ENCODE results near the gene GCNT4.
"Not testable (repeated sequence)": the region's sequence is repeated elsewhere in the genome, so short reads cannot be mapped to it uniquely, and the experiment has no call there.

GCNT4 gene, protein sequence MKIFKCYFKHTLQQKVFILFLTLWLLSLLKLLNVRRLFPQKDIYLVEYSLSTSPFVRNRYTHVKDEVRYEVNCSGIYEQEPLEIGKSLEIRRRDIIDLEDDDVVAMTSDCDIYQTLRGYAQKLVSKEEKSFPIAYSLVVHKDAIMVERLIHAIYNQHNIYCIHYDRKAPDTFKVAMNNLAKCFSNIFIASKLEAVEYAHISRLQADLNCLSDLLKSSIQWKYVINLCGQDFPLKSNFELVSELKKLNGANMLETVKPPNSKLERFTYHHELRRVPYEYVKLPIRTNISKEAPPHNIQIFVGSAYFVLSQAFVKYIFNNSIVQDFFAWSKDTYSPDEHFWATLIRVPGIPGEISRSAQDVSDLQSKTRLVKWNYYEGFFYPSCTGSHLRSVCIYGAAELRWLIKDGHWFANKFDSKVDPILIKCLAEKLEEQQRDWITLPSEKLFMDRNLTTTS

DNA sequence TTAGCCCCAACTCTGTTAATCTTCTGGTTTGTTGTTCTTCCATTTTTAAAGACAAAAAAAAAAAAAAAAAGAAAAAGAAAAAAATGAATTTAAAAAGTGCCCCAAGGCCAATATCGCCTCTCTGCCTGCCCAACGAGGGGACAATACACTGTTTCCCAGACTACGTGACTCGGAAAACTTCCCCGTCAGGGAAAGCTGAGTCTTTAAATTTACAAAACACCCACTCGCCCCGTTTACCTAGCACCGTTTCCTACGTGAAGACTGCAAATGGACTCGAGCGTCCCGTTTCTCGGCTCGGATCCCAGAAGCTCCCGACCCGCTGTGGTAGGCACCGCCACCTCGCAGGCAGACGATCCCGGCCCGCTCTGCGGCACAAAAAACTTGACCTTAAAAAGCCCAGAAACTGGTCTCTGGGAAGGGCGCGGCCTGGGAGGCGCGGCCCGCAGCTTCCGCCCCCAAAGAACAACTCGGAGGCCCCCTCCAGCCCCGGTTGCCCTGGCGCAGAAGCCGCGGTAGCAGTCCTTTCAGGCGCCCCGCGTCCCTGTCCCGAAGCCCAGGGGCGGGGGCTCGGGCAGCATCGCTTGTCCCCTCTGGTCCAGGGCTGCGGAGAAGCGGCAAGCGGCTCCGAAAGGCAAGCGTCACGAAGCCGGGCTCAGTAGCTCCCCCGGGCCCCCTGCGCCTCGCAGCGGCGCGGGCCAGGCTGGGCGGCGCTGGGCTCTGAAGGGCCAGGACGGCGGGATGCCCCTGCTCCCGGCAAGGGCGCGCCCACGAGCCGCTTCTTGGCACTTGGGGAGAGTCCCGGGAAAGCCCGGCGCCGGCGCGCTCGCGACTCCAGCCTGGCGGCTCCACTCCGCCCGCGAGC, at the start of gene GCNT4:
Gene GCNT4, minus strand, starts transcription at position 367 of the 862 bp plus-strand sequence. CDS start 22,521 bp downstream, outside the sequence.
- DNase-seq (ENCODE audit: low read depth, low spot score) = no peak

DNA sequence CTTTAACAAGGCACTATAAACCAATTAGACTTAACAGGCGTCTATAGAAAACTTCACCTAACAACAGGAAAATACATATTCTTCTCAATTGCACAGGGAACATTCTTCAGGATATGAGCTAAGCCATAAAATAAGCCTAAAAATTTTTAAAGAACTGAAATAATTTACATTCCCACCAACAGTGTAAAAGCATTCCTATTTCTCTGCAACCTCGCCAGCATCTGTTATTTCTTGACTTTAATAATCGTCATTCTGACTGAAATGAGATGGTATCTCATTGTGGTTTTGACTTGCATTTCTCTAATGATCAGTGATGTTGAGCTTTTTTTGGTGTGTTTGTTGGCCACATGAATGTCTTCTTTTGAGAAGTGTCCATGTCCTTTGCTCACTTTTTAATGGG, 43.6 kb upstream of the GCNT4 start:
- DNase-seq (ENCODE audit: low read depth, low spot score) = not testable (repeated sequence)

DNA sequence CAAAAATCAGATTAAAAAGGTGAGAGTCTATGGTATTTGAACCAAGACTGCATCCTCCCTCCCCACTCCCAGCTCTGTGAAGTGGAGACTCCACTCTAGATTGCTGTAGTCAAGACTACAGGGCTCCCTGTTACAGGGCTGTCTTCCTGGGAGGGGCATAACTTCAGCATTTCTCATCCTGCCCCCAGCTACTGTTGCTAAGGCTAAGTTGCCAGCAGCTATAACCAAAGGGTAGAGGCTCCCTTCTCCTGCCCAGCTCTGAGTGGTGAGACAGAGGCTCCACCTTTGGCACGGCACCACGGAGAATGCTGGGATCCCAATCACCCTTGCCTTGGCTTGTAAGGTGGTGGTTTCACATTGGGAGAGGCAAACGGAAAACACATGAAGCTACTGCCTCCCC, 39.2 kb upstream of the GCNT4 start:
- no peak for DNase-seq (ENCODE audit: low read depth, low spot score)

DNA sequence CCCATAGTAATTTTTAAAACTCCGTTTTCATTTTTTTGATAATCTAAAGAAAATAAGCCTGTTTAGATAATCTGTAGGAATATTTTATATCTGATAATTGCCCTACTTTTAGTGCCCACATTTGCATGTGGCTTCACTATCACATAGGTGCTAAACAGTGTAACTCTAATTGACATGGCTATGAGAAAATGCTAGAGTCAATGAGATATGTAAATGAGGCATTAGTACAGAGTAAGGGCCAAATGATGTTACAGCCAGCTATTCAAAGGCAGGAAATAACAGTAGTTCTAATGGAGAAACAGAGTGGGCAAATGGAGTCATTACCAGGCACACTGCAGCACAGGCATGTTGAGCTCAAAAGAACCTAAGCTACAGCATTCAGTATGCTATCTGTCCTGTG, 37.3 kb upstream of the GCNT4 start:
- DNase-seq (ENCODE audit: low read depth, low spot score) = no peak

DNA sequence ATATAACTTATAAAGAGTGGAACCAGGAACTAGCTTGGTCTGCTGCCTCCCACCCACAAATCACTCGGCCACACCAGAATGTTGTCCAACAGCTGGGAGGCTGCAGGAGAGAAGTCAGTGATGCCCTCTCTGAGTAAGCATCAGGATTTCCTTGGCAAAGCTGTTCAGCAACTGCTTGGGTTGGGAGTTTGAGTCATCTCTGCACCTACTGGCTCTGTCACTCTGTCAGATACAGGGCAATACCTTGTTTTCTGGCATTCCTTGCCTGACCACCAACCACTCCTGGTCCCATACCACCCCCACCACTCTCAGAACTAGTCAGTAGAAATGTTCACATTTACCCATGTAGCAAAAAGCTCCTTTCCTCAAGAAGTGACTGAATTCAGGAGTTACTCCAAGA, 36.8 kb upstream of the GCNT4 start:
- no peak for DNase-seq (ENCODE audit: low read depth, low spot score)

DNA sequence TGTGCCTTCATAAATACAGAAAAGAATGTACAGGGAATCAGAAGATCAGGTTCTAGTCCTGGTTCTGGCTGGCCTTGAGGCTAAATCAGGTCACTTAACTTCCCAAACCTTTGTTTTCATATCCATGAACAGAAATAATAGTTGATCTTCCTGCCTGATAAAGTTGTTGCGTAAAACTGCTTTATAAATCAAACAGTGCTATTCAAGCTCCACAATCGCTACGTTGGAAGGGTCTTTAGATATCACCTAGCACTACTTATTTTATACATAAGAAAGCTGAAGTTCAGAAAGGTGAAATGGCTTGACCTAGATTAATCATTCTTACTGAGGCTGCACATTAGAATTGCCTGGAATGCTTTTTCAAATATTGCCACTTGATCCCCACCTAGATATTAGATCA, 36.3 kb upstream of the GCNT4 start:
- DNase-seq (ENCODE audit: low read depth, low spot score) = no peak

DNA sequence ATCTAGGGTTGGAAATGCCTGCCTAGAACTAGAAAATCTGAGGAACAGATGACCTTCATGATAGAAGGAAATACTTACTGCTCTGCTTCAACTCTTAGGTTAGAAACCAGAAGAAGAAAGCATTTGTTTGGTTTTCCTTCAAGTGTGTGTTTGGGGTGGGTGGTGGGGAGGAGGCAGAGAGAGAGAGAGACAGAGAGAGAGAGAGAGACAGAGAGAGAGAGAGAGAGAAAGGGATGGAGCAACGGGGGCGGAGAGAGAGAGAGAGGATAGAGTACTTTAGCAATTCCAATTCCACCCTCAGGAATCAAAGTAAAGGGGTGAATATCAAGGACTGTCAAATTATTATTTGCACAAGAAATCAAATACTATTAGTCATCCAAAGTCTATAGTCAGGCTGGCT, 29.2 kb upstream of the GCNT4 start:
- DNase-seq (ENCODE audit: low read depth, low spot score) = no peak

DNA sequence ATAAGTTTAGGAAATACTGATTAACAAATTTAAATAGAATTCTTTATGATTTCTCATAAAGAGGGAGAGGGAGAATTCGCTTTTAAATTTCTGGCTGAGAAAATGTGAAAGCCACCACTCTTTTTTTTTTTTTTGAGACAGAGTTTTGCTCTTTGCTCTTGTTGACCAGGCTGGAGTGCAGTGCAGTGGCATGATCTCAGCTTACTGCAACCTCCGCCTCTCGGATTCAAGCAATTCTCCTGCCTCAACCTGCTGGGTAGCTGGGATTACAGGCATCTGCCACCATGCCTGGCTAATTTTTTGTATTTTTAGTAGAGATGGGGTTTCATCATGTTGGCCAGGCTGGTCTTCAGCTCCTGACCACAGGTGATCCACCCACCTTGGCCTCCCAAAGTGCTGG, 27.0 kb upstream of the GCNT4 start:
- not testable (repeated sequence) for DNase-seq (ENCODE audit: low read depth, low spot score)

DNA sequence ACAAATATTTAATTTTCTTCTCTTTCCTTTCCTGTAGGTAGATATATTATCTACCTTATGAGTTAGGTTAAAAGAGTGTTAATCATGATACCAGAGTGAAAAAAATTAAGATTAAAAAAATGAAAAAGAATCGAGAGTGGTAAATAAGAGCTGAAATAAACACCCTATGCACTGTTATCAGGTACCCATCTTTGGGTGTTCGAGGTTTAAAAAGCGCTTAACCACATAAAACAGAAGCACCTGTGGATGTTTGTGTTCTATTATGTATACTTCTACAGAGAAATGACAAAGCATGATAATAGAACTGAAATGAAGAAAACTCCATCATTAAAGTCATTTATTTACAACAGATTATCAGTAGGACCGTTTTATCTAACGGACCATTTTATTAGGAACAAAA, 25.7 kb upstream of the GCNT4 start:
- DNase-seq (ENCODE audit: low read depth, low spot score) = no peak

DNA sequence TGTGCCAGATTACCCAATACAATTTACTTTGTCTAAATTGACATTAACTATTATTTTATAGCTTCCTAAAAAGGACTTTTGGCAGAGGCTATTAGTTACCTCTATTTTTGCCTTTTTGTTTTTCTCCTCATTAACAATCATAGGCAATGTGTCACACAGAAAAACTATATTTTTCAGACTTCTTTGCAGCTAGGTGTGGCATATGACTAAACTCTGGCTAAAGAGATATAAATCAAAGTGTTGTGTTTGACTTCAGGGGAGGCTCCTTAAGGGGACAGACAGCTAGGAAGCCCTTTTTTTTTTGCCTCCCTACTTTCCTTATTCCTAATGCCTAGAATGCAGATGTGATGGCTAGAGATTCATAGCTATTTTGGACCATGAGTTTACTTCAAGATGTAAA, 19.7 kb upstream of the GCNT4 start:
- no peak for DNase-seq (ENCODE audit: low read depth, low spot score)

DNA sequence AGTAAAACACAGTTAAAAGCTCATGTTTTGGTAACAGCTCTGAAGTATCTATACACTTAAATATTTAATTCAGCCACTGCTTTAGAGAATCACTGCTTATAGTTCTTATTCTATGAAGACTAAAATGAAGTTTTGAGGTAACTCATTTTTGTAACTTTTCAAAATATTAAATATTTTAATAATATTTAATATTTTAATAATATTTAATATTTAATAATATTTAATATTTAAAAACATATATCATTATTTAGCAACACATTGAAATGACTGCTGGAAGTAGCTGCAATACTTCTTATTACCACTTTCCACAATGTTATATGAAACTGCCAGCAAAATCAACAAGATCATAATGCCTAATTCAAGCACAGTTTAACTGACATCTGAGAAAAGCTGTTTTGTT, 18.7 kb upstream of the GCNT4 start:
- DNase-seq (ENCODE audit: low read depth, low spot score) = no peak

DNA sequence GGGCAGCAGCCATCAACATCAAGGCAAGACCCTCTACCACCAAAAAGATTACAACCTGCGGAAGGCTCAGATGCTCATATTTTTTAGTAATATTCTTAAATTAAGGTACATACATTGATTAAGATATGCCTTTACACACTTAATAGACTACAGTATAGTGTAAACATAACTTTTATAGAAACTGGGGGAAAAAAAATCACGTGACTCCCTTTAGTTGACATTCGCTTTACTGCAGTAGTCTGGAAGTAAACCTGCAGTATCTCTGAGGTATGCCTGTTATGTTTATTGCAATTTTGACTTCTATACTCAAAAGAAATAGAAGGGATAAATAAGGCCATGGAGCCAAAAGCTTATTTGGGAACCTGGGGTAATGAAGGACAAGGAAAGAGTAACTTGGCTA, 15.1 kb upstream of the GCNT4 start:
- DNase-seq (ENCODE audit: low read depth, low spot score) = no peak

DNA sequence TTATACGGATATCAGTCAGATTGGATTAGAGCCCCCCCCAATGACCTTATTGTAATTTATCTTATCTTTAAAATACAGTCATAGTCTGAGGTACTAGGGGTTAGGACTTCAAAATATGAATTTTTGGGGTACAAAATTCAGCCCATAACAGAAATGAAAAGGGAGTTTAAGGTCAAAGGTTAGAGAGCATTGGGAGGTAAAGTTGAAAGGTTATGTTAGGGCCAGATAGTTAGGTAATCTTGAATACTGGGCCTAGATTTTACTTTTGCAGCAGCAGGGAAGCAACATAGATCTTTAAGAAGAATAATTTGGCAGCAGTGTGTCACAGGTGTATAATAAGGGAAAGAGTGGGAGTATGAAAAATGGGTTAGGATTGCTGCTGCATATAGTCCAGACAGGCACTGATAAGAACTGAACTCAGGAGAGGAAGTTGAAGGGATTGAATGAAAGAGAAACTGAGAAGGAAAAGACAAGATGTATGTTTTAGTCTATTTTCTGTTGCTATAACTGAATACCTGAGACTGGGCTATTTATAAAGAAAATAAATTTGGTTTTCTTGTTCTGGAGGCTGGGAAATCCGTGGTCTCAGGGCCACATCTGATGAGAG, 10.7 kb upstream of the GCNT4 start:
- DNase-seq (ENCODE audit: low read depth, low spot score) = no peak

DNA sequence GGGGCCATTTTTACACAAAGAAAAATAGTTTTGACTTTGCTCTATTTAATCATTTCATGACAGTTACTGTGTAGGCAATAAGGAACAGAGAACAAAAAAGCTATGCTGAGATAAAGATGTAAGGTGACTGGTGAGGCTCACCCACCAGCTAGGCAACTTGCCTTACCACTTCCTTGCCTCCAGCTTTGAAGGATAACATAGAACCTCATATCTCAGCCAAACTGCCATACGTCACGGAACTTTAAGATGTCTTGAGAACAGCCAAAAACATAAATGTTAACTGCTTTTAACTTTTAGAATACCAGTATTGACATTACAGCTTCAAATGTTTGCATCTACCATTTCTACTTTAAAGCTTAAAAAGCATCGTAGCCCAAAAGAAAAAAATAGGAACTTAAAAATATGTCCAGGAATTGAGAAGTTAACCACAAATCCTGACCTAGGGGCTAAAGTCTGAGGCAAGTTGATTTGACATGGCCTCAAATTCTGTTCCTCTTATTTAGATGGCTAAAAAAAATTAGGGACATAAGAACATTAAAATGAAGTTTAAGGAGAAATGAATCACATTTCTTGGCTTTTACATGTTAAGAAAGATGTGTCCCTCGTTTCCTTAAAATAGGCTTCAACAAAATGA, 7.7 kb upstream of the GCNT4 start:
- DNase-seq (ENCODE audit: low read depth, low spot score) = no peak

DNA sequence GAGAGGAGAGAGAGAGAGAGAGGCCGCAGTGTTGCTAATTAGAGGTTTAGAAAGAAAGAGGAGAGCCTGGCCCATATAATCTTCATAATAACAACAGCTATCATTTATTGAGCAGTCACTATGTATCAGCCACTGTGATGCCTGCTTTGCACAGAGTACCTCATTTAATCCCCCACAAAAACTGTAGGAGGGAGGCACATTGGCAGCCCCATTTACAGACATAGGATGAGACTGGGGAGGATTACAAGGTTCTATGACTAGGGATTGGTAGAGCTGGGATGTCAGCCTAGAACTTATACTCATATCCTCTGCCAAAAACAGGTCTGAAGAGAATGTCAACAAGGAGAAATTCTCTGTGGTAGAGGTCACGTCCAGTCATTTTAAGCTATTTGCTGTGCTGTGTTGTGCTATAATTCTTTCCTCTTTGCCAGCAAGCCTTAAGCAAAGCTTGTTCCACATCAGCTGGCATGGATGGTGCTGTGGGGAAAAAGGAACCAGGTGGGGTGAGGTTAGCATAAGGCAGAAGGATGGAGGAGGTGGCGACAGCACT, 6.7 kb upstream of the GCNT4 start:
- DNase-seq (ENCODE audit: low read depth, low spot score) = no peak

DNA sequence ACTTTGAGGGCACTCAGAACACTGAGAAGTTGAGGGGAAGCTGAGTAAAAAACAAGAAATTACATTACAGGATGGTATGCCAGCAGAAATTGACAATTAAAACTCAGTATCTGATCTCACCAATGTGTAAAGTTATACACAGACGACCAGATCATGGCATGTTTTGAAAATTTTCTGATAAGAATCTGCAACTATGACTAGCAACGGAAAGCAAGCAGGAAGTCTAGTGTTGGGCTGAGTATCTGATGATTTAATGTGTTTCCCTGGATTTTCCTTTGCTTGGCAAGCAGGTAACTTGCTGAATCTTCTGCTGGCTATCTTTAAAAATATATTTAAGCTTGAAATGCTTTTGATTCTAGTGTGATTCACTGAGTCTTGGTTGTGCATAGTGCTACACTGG, 5.2 kb upstream of the GCNT4 start:
- no peak for DNase-seq (ENCODE audit: low read depth, low spot score)

DNA sequence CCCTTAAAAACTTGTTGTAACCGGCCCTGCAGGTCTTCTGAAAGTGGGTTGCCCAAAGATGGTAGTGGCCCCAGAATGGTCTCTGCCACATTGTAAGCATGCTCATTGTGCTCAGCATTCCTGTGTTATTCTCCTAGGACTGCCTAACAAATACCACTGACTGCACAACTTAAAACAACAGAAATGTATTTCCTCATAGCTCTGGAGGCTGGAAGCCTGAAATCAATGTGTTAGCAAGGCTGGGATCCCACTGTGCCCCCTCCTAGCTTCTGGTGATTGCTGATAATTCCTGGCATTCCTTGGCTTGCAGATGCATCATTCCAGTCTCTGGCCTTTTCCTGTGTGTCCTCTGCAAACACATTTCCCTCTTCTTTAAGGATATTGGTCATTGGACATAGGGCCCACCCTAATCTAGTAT, 3.4 kb upstream of the GCNT4 start:
- no peak for DNase-seq (ENCODE audit: low read depth, low spot score)

DNA sequence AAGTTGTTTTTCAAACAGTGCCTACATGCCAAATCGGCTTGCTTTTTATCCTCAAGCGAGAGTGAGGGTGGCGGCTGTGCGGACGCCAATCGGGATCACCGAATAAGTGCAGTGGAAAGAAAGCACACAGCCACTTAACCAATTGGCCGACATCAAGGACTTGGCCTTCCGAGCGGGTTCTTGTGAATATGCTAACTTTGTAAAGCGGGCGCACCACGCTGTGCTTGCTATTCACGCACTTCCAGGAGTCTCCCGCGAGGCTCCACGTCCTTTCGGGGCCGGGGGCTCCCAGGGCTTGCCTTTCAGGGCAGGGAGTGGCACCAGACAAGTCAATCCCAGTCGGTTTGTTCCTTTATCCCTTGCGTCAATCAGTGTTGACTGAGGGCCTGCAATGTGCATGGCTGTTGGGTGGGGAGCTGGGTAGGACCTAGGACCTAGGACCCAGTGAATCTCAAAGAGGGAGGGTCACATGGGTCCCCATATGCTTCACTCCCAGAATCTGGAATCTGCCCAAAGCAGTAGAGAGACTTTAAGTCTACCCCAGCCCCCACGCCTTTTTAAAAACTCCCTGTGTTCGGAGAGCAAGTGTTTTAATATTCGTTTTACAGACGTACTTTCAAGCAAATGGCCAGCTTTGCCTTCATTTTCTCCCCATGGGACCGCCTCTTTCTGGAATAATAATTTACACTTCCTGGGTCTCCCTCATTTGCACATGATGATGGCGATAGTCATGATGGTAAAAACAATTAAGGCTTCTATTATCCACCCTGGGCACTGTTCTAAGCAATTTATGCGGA, 2.0 kb upstream of the GCNT4 start:
- no peak for DNase-seq (ENCODE audit: low read depth, low spot score)

DNA sequence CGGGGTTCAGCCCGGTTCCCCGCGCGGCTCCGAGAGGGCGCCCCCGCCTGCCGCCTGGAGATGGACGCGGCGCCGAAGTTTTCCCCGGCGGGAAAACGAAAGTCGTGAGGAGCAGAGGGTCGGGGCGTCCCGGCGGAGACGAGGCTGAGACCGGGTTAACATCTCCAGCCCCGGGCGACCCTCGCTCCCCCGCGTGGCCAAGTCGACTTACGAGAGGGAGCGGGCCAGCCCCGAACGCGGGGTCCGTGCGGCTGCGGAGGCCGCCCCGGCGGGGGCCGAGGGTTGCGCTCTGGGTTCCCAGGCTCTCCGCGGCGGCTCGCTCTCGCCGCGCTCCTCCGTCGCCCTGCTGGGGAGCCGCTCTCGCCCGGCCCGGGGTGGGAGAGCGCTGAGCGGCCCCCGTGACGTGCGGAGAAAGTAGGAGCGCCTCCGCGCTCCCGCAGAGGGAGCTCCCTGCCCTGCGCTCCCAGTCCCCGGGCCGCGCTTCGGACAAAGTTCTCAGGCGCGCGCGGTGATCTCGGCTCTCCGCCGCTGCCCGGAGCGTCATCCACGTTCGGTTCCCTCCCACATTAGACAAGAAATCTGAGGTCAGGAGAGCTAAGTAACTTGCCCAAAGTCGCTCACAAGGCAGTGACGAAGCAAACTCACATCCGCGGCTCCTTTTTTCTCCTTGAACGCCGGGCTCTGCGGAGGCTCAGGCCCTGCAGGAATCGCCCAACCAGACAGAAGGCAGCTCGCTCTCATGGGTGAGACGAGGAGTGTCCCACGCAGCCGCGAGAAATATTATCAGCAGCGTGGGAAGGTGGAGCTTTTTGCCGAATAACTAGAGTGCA, 1.2 kb upstream of the GCNT4 start:
- DNase-seq (ENCODE audit: low read depth, low spot score) = no peak

DNA sequence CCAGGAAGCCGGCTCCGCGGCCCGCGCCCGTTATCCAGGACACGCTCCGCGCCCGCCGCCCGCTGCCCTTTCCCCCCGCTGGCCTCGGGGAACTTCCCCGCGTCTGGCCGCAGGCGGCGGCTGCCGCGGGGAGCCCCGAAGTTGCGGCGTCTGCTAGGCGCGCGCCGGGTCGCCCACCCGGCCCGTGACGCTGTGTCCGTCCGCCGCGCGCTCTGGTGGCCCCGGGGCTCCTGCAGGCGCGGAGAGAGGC, 621 bp upstream of the GCNT4 start:
- DNase-seq (ENCODE audit: low read depth, low spot score) = no peak

Measured in activated naive CD8-positive, alpha-beta T cell treated with anti-CD3 and anti-CD28 coated beads, Interleukin-2, amount 50 U/mL, for 16 hours (primary cell).